Astrocyte of the cerebellum (primary cell): ENCODE measurements around the gene NACC1.
A peak's percentile ranks its signal among the peaks of the same experiment; 100 is the strongest.

Experiments used
- DNase-seq: peaks from one replicate; pipeline ENCODE4 v3.0.0-alpha.2; 2011; ENCODE audit warnings: low read depth
- H3K4me3 ChIP-seq: 2 replicates; pipeline ENCODE4 v1.5.1; 2011; ENCODE audit warnings: mild to moderate bottlenecking, low read depth, low read length, moderate library complexity
- in situ Hi-C: cut with HindIII; loops from 2 replicates; pipeline ENCODE4 v1.10.0; 2017; ENCODE audit warnings: low sequenced_read_pairs
- TF ChIP-seq, protein P1 (sequence below): IDR thresholded peaks from 2 replicates; pipeline ENCODE4 v1.5.1; 2012; ENCODE audit warnings: low read length, low read depth, moderate library complexity, mild to moderate bottlenecking; ENCODE audit errors: missing control alignments

The NACC1 gene

DNA sequence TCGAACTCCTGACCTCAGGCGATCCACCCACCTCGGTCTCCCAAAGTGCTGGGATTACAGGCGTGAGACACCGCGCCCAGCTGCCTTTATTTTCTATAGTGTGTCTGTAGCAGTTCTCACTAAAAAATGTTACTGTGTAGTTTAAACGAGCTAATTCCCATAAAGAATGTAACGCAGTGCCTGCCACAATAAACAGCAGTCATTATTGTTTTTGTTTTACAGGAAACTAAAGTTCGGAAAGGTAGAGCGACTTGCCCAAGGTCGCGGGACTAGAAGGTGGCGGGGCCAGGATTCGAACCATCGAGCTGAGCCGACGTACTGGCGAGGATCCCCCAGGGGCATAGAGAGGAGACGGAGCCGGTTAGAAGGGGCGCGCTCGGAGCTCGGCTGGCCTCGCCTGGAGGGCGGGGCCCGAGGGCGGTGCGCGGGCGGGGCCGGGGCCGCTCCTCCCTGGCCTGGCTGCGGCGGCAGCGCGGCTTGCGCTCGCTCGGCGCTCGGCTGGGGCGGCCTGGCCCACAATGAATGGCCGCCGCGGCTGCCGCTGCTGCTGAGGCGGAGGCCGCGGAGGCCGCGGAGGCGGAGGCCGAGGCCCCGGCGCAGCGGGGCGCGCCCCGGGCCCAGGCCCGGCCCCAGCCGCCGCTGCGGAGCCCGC, at the start of gene NACC1:
NACC1 (plus strand) TSS at position 493 of the 652 bp plus-strand sequence. CDS start 16,944 bp downstream, outside the sequence.
- in situ Hi-C loops = no loop called here
- TF ChIP-seq, protein P1, sequence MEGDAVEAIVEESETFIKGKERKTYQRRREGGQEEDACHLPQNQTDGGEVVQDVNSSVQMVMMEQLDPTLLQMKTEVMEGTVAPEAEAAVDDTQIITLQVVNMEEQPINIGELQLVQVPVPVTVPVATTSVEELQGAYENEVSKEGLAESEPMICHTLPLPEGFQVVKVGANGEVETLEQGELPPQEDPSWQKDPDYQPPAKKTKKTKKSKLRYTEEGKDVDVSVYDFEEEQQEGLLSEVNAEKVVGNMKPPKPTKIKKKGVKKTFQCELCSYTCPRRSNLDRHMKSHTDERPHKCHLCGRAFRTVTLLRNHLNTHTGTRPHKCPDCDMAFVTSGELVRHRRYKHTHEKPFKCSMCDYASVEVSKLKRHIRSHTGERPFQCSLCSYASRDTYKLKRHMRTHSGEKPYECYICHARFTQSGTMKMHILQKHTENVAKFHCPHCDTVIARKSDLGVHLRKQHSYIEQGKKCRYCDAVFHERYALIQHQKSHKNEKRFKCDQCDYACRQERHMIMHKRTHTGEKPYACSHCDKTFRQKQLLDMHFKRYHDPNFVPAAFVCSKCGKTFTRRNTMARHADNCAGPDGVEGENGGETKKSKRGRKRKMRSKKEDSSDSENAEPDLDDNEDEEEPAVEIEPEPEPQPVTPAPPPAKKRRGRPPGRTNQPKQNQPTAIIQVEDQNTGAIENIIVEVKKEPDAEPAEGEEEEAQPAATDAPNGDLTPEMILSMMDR = no peak
- DNase-seq = peak; percentile 60
- peak within 1 kb of the TSS; percentile 91 for H3K4me3 ChIP-seq

DNA sequence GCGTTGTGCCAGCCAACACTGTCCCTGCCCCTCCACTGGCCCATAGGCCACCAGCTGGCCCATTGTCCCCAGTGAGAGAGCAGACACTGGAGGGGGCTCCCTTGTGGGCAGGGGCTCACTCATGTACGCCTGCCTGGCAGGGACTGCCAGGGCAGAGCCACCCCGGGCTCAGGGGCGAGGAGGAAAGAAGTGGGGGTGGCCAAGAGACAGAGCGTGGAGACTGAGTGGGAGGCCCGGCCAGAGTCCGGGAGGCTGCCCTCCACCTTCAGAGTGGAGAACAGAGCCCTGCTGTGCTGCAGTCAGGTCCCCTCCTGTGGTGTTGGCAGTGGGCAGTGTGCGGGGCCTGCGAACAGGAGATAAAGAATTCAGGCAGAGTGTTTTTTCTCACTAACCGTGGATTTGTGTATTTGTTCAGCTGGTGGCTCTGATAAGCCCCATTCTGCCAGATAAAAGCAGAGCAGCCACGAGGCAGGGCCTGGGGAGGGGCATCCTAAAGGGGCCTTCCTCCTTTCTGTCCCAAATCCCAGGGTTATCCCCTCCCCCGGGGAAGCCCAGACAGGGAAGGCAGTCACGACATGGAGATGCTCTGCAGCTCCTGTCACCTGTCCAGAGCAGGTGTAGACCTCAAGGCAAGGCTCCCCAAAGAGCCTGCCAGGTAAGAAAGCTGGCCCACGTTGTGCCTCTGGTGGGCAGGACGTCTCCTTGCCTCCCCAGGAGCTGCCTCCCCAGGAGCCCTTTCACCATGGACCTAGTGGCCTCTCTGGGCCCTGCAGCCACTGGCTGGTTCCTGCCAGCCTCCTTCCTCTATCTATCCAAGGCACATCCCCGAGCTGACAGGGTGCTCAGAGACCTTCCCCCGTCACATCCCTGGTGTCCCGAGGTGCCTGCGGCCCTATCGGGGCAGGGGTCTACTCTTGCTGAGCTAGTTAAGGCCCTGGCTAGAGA, 48.4 kb upstream of the NACC1 start:
- no peak for DNase-seq
- in situ Hi-C loops = loop anchor here (25.0 kb wide), 1 partner anchor 168 kb away; no protein-coding TSS in a partner anchor
- H3K4me3 ChIP-seq = no peak overlapping the region
- TF ChIP-seq, protein P1 = peak; percentile 16

DNA sequence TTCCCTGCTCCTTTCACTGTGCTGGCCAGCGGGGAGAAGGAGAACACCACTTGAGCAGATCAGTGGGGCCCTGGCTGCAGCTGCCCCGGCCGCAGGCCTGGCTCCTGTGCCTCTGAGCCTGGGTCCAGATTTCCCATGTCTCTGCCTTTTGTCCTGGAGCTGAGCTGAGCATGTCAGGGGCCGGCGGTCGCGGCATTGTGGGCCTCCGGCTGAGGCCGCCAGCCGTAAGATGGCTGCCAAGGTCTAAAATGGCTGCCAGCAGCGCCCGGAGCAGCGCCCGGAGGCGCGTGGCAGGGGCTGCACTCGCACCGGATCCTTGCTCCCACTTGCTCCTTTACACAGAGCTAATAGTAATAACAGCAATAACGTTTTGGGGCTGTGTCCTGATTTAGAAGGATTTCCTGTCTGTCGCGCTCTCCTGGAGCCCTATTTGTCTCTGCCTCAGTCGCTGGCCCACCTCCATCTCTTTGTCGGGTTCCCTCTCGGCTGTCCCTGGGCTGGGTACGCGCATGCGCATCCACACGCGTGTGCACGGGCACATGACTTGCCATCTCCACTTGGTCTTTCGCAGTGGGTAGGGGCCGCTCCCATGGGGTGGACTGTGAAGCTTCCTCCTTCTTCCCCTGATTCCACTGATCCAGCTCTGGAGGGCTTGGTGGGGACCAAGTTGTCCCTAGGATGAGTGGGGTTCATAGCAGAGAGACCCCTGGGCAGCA, 47.5 kb upstream of the NACC1 start:
- in situ Hi-C loops = loop anchor here (25.0 kb wide), 1 partner anchor 167 kb away; no protein-coding TSS in a partner anchor
- no peak overlapping the region for H3K4me3 ChIP-seq
- no peak for DNase-seq
- TF ChIP-seq, protein P1 = no peak

DNA sequence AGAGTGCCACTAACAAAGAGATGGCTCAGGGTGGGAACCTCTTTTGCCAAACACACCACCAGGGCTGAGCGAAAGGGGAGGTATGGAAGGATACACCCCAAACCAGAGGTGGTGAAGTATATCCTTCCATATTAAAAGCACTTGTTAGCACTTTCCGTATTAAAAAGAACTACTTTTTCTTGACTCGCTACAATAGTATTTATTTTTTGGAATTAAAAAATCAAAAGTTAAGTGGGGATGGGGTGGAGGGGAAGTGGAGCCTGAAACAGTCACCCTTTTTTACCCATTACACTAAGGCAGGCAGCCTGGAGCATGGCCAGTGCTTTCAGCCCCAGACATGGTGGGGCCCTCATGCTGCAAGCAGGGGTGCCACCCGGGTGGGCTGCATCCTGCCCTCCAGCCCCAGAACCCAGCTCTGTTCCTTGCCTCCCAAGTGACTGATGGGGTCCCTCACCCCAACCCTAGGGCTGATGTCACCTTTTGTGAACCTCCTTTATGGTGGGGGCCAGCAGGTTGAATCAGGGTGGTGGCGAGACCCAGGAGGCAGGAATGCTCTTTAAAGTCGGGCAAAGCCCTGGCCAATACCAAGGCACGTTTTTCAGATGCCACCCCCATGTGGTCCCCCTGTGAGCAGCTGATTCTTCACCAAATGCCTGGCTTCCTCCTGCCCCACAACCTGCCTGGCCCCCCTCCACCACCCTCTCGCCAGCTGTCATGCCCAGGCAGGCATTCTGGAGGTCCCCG, 46.4 kb upstream of the NACC1 start:
- TF ChIP-seq, protein P1 = no peak
- no peak for DNase-seq
- in situ Hi-C loops = loop anchor here (25.0 kb wide), 1 partner anchor 166 kb away; no protein-coding TSS in a partner anchor
- H3K4me3 ChIP-seq = no peak overlapping the region

DNA sequence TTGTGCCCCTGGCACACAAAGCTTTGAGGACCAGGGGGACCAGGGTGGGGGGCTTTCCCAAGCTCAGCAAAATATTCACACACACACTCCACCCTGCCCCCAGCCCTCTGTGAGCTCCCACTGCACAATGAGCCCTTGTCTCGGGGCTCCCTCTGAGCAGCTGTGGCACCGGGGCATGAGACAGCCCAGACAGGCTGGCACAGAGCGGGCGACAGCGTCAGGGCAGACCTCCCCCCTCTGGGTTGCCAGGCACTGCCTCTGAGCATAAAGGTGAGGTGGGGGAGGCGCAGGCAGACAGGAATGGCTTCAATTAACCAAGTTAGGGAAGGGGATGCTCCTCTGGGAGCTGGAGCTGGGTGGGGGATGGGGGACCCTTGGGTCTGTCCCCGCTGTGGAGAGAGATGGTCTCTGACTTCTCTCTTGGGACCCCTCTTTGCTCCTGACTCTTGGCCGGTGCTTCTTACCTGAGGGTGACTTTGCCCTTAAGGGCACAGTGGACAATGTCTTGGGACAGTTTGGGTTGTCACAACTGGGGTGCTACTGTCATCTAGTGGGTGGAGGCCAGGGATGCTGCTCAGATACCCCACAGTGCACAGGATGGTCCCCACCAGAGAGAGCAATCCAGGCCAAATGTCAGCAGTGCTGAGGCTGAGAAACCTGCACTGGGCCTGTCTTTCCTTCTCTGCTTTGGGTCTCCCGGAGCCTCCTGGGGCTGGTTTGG, 45.7 kb upstream of the NACC1 start:
- H3K4me3 ChIP-seq = no peak overlapping the region
- TF ChIP-seq, protein P1 = no peak
- DNase-seq = no peak
- in situ Hi-C loops = loop anchor here (25.0 kb wide), 1 partner anchor 165 kb away; no protein-coding TSS in a partner anchor
